GM12865 (cell line): Measurements from ENCODE around the gene TGIF1.
A peak's percentile ranks its signal among the peaks of the same experiment; 100 is the strongest.

ENCODE experiments used
- DNase-seq: peaks from one replicate; pipeline ENCODE4 v3.0.0; 2010; ENCODE audit warnings: low read depth
- H3K4me3 ChIP-seq: 2 replicates; pipeline ENCODE4 v1.5.1; 2011; ENCODE audit warnings: mild to moderate bottlenecking, low read depth, low read length, control low read depth
- CTCF ChIP-seq: IDR thresholded peaks from 2 replicates; pipeline ENCODE4 v1.5.1; 2011; ENCODE audit warnings: low read length, control low read depth, low read depth, inconsistent platforms; ENCODE audit not compliant: insufficient read depth; ENCODE audit errors: missing control alignments

The TGIF1 gene

GRCh38 chr18:3485153-3486149 lies 35.5 kb downstream of the TGIF1 start:
- TF ChIP-seq CTCF, result no peak
- H3K4me3 ChIP-seq, result no peak overlapping the region
- DNase-seq, result peak; percentile 34

DNA sequence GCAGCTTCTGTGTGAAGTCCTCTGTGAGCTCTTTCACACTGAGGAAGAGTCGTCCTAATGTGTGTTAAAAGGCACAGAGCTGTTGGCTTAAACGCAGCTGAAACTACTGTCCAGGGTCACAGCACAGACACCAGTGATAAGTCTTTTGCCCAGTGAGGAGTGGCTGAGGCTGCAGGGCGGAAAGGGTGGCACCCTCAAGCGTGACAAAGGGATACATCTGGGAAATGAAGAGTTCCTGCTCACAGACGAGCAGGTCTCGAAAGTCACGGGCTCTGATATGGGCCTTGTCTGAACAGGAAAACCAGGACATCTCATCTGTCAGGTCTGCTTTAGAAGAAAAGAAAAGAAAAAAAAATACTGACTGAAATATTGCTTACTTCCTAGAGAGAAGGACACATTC lies 36.5 kb downstream of the TGIF1 start:
- no peak for TF ChIP-seq CTCF
- no peak for DNase-seq
- H3K4me3 ChIP-seq, result no peak overlapping the region

- no peak for TF ChIP-seq CTCF
- DNase-seq, result no peak
- H3K4me3 ChIP-seq, result no peak overlapping the region
Measured at GRCh38 chr18:3489462-3489861, 39.5 kb downstream of the TGIF1 start.

DNA sequence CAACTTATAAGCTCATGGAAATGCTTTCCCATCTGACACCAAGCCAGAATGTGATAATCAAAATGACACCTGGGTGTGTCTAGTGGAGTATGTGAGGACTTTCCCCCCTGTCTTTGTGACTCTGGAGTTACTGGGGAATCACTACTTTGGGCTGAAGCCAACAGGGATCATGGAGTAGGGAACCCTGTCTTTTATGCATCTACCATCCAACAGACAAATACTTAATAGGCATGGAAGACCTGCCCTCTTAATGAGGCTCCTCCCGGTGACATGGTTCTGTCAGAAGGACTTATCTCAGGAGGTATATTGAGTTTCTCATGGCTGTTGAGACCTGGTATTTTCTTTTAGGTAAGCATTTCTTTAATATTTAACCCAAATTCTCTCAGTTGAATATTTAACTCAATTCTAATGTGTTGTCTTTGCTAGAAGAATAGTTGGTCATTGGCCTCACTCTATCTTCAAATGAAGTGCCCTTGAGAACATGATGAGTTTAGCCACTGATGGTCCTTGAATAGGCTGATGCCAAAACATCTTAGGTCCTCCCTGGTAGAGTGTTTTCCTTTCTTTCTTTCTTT lies 42.1 kb downstream of the TGIF1 start:
- no peak for DNase-seq
- no peak overlapping the region for H3K4me3 ChIP-seq
- no peak for TF ChIP-seq CTCF

GRCh38 chr18:3492721-3493120 lies 42.7 kb downstream of the TGIF1 start:
- no peak overlapping the region for H3K4me3 ChIP-seq
- no peak for DNase-seq
- TF ChIP-seq CTCF, result no peak

DNA sequence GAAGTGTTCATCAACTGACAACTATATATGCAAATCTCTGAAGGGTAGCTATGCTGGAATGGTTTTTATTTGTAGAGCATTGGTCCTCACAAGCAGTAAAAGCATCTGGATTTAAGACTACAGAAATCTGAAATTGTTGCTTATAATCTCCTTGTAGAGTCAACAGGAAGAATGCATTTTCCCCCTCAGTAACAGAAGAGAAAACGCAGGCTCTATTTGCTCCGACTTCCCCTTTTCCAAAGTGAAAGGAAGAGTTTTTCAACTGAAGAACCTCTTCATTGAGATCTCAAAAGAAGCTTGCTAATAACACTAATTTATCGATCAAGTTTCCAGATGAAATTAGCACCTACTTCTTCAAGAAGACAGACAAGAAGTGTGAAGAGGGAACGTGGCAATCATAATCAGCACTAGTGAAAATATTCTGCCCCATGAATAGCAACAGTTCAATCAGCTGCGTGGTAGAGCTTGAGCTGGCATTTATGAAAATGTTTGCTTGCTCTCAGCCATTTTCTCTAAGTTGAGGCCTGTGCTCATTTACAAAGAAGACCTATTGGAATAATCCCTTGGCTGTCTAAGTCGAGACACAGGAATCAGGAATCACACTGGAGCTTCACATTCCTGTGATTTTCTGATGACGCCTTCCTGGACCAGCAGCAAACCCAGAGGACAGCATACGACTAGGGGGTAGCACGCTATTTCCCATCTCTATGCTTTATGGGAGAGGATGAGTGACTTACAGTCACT lies 43.7 kb downstream of the TGIF1 start:
- TF ChIP-seq CTCF, result no peak
- DNase-seq, result no peak
- H3K4me3 ChIP-seq, result no peak overlapping the region
